ENCODE measurements around the gene TUBB3. TPM values are rescaled to one million over a fixed set of nuclear protein-coding genes. Genes with fewer than 3 reads are reported as not detected.

Gene TUBB3
- total RNA-seq, 1 experiment from 2014 or later = 209 TPM

DNA sequence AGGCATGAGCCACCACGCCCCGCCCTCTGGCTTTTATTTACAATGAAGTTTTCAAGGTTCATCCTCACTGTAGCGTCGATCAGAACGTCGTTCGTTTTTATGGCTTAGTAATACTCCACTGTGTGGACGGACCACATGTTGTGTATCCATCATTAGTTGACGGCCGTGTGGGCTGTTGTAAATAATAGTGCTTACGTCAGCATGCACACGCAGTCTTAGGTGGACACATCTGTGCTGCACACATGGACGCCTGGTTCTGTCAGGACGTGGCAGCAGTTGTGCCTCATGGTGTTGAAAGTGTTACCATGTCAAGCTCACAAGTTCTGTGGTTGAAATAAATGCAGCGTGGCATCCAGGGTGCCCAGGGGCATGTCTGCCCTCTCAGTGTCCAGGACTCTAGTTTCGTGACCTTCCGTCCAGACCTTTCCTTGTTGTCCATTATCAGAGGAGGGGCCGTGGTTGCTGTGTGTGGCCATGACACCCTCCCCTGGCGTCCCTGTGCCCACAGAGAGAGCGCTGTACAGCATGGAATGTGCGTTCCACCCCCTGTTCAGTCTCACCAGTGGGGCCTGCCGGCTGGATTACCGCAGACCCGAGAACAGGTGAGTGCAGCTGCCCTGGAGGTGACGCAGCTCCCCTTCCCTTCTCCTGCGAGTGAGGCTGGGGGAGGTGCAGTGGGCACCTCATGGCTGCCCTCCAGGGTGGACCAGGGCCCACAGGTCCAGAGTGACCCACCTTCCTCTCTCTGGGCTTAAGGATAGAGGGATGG is 27.5 kb upstream of the TUBB3 start:
- H3K27me3 Mint-ChIP-seq (ENCODE audit: low read depth) = no peaks in the 10 kb centered on the region
- ChIA-PET POLR2A (no interaction called here), CTCF (interaction anchor here (1.6 kb wide), 1 partner anchor 14 kb away, joined by 5 read pairs; no protein-coding TSS in a partner anchor)
- no peak overlapping the region for H3K4me3 Mint-ChIP-seq
- ATAC-seq (no peak), DNase-seq (ENCODE audit: low spot score) (no peak)
- TF ChIP-seq, protein P1, sequence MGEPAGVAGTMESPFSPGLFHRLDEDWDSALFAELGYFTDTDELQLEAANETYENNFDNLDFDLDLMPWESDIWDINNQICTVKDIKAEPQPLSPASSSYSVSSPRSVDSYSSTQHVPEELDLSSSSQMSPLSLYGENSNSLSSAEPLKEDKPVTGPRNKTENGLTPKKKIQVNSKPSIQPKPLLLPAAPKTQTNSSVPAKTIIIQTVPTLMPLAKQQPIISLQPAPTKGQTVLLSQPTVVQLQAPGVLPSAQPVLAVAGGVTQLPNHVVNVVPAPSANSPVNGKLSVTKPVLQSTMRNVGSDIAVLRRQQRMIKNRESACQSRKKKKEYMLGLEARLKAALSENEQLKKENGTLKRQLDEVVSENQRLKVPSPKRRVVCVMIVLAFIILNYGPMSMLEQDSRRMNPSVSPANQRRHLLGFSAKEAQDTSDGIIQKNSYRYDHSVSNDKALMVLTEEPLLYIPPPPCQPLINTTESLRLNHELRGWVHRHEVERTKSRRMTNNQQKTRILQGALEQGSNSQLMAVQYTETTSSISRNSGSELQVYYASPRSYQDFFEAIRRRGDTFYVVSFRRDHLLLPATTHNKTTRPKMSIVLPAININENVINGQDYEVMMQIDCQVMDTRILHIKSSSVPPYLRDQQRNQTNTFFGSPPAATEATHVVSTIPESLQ (CRISPR knock-in tag; IDR thresholded peaks at IDR 0.05) = no peak
- TF ChIP-seq, protein P2, sequence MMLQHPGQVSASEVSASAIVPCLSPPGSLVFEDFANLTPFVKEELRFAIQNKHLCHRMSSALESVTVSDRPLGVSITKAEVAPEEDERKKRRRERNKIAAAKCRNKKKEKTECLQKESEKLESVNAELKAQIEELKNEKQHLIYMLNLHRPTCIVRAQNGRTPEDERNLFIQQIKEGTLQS (CRISPR knock-in tag; conservative IDR thresholded peaks at IDR 0.05) = 0 out of 2 replicates have a peak, but pooled peaks have one; percentile 16
- no peak for TF ChIP-seq NFATC4 (CRISPR knock-in tag; IDR thresholded peaks at IDR 0.05)
- H3K36me3 Mint-ChIP-seq = peaks cover 25% of the 10 kb centered on the region
- no peaks in the 10 kb centered on the region for H3K9me3 Mint-ChIP-seq
- no peak overlapping the region for H3K27ac Mint-ChIP-seq
- H3K4me1 Mint-ChIP-seq = no peaks in the 10 kb centered on the region

DNA sequence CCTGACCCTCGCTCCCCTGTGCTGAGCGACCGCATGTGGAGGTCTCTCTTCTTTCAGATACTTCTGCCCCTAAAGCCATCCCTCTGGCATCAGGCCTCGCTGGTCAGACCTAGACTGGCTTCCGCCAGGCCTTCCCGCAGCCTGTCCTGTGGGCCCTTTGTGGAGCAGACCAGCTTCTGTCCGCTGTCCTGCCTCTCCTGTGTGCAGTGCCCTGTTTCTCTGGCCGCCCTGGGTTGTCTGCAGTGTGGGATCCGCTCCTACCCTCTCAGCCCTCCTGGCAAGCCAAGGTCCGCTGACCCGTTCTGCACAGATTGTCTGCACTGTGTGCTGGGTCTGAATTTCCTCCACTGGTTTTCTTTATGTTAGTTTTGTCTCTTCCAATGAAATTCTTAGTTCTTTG is 25.9 kb upstream of the TUBB3 start:
- DNase-seq (ENCODE audit: low spot score) = no peak
- POLR2A ChIA-PET = no interaction called here
- CTCF ChIA-PET = interaction anchor here (4.2 kb wide), 1 partner anchor 13 kb away, joined by 19 read pairs; no protein-coding TSS in a partner anchor

More for the DNA sequence above, 25.9 kb upstream of the TUBB3 start:
- ATAC-seq = no peak
- H3K9me3 Mint-ChIP-seq = no peaks in the 10 kb centered on the region
- peaks cover 25% of the 10 kb centered on the region for H3K36me3 Mint-ChIP-seq
- no peaks in the 10 kb centered on the region for H3K27me3 Mint-ChIP-seq (ENCODE audit: low read depth)
- no peaks in the 10 kb centered on the region for H3K4me1 Mint-ChIP-seq
- H3K27ac Mint-ChIP-seq = no peak overlapping the region
- TF ChIP-seq PRRX2 (CRISPR knock-in tag; IDR thresholded peaks at IDR 0.05) (no peak), FOXP1 (CRISPR knock-in tag; IDR thresholded peaks at IDR 0.05; ENCODE audit: borderline replicate concordance) (no peak), MAX (CRISPR knock-in tag; IDR thresholded peaks at IDR 0.05) (no peak), GTF2I (CRISPR knock-in tag; conservative IDR thresholded peaks at IDR 0.05) (no peak), ZNF423 (CRISPR knock-in tag; IDR thresholded peaks at IDR 0.05) (no peak), JAZF1 (CRISPR knock-in tag; IDR thresholded peaks at IDR 0.05) (no peak), SOX15 (CRISPR knock-in tag; IDR thresholded peaks at IDR 0.05) (no peak), NFATC4 (CRISPR knock-in tag; IDR thresholded peaks at IDR 0.05) (no peak), CBFB (CRISPR knock-in tag; IDR thresholded peaks at IDR 0.05; ENCODE audit: low read depth) (no peak), NR3C1 (CRISPR knock-in tag; conservative IDR thresholded peaks at IDR 0.05; ENCODE audit: low read depth) (no peak), ELF4 (CRISPR knock-in tag; IDR thresholded peaks at IDR 0.05; ENCODE audit: low read depth) (no peak), CREM (CRISPR knock-in tag; IDR thresholded peaks at IDR 0.05) (no peak), KAT7 (CRISPR knock-in tag; IDR thresholded peaks at IDR 0.05; ENCODE audit: borderline replicate concordance) (no peak)
- TF ChIP-seq, protein P3, sequence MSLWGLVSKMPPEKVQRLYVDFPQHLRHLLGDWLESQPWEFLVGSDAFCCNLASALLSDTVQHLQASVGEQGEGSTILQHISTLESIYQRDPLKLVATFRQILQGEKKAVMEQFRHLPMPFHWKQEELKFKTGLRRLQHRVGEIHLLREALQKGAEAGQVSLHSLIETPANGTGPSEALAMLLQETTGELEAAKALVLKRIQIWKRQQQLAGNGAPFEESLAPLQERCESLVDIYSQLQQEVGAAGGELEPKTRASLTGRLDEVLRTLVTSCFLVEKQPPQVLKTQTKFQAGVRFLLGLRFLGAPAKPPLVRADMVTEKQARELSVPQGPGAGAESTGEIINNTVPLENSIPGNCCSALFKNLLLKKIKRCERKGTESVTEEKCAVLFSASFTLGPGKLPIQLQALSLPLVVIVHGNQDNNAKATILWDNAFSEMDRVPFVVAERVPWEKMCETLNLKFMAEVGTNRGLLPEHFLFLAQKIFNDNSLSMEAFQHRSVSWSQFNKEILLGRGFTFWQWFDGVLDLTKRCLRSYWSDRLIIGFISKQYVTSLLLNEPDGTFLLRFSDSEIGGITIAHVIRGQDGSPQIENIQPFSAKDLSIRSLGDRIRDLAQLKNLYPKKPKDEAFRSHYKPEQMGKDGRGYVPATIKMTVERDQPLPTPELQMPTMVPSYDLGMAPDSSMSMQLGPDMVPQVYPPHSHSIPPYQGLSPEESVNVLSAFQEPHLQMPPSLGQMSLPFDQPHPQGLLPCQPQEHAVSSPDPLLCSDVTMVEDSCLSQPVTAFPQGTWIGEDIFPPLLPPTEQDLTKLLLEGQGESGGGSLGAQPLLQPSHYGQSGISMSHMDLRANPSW (CRISPR knock-in tag; conservative IDR thresholded peaks at IDR 0.05; ENCODE audit: low read depth) = no peak
- TF ChIP-seq, protein P4, sequence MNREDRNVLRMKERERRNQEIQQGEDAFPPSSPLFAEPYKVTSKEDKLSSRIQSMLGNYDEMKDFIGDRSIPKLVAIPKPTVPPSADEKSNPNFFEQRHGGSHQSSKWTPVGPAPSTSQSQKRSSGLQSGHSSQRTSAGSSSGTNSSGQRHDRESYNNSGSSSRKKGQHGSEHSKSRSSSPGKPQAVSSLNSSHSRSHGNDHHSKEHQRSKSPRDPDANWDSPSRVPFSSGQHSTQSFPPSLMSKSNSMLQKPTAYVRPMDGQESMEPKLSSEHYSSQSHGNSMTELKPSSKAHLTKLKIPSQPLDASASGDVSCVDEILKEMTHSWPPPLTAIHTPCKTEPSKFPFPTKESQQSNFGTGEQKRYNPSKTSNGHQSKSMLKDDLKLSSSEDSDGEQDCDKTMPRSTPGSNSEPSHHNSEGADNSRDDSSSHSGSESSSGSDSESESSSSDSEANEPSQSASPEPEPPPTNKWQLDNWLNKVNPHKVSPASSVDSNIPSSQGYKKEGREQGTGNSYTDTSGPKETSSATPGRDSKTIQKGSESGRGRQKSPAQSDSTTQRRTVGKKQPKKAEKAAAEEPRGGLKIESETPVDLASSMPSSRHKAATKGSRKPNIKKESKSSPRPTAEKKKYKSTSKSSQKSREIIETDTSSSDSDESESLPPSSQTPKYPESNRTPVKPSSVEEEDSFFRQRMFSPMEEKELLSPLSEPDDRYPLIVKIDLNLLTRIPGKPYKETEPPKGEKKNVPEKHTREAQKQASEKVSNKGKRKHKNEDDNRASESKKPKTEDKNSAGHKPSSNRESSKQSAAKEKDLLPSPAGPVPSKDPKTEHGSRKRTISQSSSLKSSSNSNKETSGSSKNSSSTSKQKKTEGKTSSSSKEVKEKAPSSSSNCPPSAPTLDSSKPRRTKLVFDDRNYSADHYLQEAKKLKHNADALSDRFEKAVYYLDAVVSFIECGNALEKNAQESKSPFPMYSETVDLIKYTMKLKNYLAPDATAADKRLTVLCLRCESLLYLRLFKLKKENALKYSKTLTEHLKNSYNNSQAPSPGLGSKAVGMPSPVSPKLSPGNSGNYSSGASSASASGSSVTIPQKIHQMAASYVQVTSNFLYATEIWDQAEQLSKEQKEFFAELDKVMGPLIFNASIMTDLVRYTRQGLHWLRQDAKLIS (CRISPR knock-in tag; IDR thresholded peaks at IDR 0.05; ENCODE audit: borderline replicate concordance) = no peak
- TF ChIP-seq, protein P5, sequence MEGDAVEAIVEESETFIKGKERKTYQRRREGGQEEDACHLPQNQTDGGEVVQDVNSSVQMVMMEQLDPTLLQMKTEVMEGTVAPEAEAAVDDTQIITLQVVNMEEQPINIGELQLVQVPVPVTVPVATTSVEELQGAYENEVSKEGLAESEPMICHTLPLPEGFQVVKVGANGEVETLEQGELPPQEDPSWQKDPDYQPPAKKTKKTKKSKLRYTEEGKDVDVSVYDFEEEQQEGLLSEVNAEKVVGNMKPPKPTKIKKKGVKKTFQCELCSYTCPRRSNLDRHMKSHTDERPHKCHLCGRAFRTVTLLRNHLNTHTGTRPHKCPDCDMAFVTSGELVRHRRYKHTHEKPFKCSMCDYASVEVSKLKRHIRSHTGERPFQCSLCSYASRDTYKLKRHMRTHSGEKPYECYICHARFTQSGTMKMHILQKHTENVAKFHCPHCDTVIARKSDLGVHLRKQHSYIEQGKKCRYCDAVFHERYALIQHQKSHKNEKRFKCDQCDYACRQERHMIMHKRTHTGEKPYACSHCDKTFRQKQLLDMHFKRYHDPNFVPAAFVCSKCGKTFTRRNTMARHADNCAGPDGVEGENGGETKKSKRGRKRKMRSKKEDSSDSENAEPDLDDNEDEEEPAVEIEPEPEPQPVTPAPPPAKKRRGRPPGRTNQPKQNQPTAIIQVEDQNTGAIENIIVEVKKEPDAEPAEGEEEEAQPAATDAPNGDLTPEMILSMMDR (IDR thresholded peaks at IDR 0.05) = no peak
- no peak overlapping the region for H3K4me3 Mint-ChIP-seq

Data from WTC11 (cell line).